Hair follicle dermal papilla cell (primary cell): Measurements from ENCODE around the gene CD177. TPM values are rescaled to one million over a fixed set of nuclear protein-coding genes. Genes with fewer than 3 reads are reported as not detected.

ENCODE experiments used
- total RNA-seq: library from RNA; depleted of rRNA; stranded (reverse); fragments of >200 nt; gene quantifications from 2 replicates; pipeline ENCODE4 v1.2.3, GENCODE V29; 2012

The CD177 gene
- under 0.01 TPM in 1 of 2 replicates, not detected in the other for total RNA-seq

DNA sequence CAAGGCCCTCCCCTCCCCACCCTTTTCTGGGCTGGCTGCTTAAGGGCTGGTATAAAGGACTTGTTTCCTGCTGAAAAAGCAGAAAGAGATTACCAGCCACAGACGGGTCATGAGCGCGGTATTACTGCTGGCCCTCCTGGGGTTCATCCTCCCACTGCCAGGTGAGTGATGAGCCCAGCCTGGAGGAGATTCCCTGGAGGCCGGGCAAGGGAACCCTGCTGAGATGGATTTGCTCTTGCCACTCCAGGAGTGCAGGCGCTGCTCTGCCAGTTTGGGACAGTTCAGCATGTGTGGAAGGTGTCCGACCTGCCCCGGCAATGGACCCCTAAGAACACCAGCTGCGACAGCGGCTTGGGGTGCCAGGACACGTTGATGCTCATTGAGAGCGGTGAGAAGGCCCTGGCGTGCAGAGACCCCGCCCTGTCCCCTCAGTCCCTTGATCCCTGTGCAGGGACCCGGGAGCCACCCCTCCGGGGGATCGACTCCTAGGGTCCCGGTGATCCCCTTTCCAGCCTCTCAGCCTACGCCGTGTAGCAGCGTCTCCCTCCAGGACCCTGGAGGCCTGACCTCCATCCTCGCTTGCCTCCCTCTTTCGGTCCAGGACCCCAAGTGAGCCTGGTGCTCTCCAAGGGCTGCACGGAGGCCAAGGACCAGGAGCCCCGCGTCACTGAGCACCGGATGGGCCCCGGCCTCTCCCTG lies at the start of gene CD177:
Gene CD177 (plus strand): TSS at position 81 of the 699 bp plus-strand sequence. CDS start 29 bp downstream, at position 110.

Other genes starting within 250 kb of the CD177 start
- gene PSG5, start 167.2 kb upstream of the CD177 start, total RNA-seq, result 17.2 and 100 TPM in 2 replicates
- gene PSG4, start 148.0 kb upstream of the CD177 start, total RNA-seq, result 0.24 and 34.1 TPM in 2 replicates
- gene PSG9, start 84.2 kb upstream of the CD177 start, total RNA-seq, result under 0.01 and 0.12 TPM in 2 replicates
- not detected in 2 replicates for gene TEX101, start 61.2 kb downstream of the CD177 start, total RNA-seq
- 0.32 and 0.36 TPM in 2 replicates for gene LYPD3, start 111.9 kb downstream of the CD177 start, total RNA-seq
- 11.0 and 14.3 TPM in 2 replicates for gene PHLDB3, start 151.1 kb downstream of the CD177 start, total RNA-seq
- 46.4 and 80.8 TPM in 2 replicates for gene ETHE1, start 173.5 kb downstream of the CD177 start, total RNA-seq
- gene ZNF575, start 179.5 kb downstream of the CD177 start, total RNA-seq, result 0.32 TPM in 1 of 2 replicates, not detected in the other
- 13.1 and 18.8 TPM in 2 replicates for gene XRCC1, start 221.8 kb downstream of the CD177 start, total RNA-seq
- gene PINLYP, start 222.1 kb downstream of the CD177 start, total RNA-seq, result 3.0 and 3.6 TPM in 2 replicates
- 19.9 and 24.2 TPM in 2 replicates for gene IRGQ, start 242.4 kb downstream of the CD177 start, total RNA-seq
- 8.8 and 11.1 TPM in 2 replicates for gene ZNF576, start 242.9 kb downstream of the CD177 start, total RNA-seq